NCI-H2107 (cell line): Measurements from ENCODE around the gene NKX6-2.

Experiments used
- DNase-seq: peaks from one replicate; lab custom pipeline; 2025; lab: John Stamatoyannopoulos, UW

Gene NKX6-2

GRCh38 chr10:132813001-132813401, 27.1 kb upstream of the NKX6-2 start:
- no peak for DNase-seq

- DNase-seq: no peak
These were observed 26.6 kb upstream of the NKX6-2 start for GRCh38 chr10:132812520-132812919.

GRCh38 chr10:132811891-132812481, 26.0 kb upstream of the NKX6-2 start:
- no peak for DNase-seq

- no peak for DNase-seq
These were observed 25.1 kb upstream of the NKX6-2 start for GRCh38 chr10:132810807-132811700.

GRCh38 chr10:132810141-132810806, 24.3 kb upstream of the NKX6-2 start:
- no peak for DNase-seq

- no peak for DNase-seq
These were observed 23.5 kb upstream of the NKX6-2 start for GRCh38 chr10:132809232-132810140.

- DNase-seq: no peak
These were observed 22.7 kb upstream of the NKX6-2 start for GRCh38 chr10:132808383-132809231.

- DNase-seq: no peak
These were observed 21.7 kb upstream of the NKX6-2 start for GRCh38 chr10:132807621-132808049.

GRCh38 chr10:132806561-132807003, 20.6 kb upstream of the NKX6-2 start:
- no peak for DNase-seq

- no peak for DNase-seq
These were observed 20.2 kb upstream of the NKX6-2 start for GRCh38 chr10:132806110-132806509.

GRCh38 chr10:132805599-132805998, 19.7 kb upstream of the NKX6-2 start:
- DNase-seq: no peak

GRCh38 chr10:132804785-132805426, 19.0 kb upstream of the NKX6-2 start:
- DNase-seq: no peak

GRCh38 chr10:132804287-132804686, 18.3 kb upstream of the NKX6-2 start:
- DNase-seq: no peak

GRCh38 chr10:132803416-132804210, 17.7 kb upstream of the NKX6-2 start:
- DNase-seq: no peak

GRCh38 chr10:132802694-132803320, 16.9 kb upstream of the NKX6-2 start:
- DNase-seq: no peak

GRCh38 chr10:132802048-132802447, 16.1 kb upstream of the NKX6-2 start:
- no peak for DNase-seq

- DNase-seq: no peak
These were observed 13.9 kb upstream of the NKX6-2 start for GRCh38 chr10:132799865-132800264.

- no peak for DNase-seq
These were observed 12.9 kb upstream of the NKX6-2 start for GRCh38 chr10:132798876-132799275.

GRCh38 chr10:132798403-132798802, 12.5 kb upstream of the NKX6-2 start:
- no peak for DNase-seq
